Prostate gland (tissue), 2 donors: ENCODE results near the gene GNPAT.

Experiments used
- CTCF ChIP-seq, 4 experiments: fragments of 200-600 bp in 2 of 4; fragments of 450-650 bp in 2 of 4; sonication (generic) in 2 of 4; IDR thresholded peaks; 1 replicate in 3 of 4; 2 replicates in 1 of 4; pipeline ENCODE4 v1.5.1; 2016 to 2019; ENCODE audit warnings: antibody characterized with exemption in 4 of 4, mild to moderate bottlenecking in 2 of 4, moderate library complexity in 2 of 4
- POLR2A ChIP-seq: fragments of 450-650 bp; IDR thresholded peaks from one replicate; pipeline ENCODE4 v1.6.1; 2016; ENCODE audit warnings: antibody characterized with exemption, mild to moderate bottlenecking
- POLR2AphosphoS5 ChIP-seq: sonication (generic); formaldehyde crosslinking; IDR thresholded peaks from one replicate; pipeline ENCODE4 v1.6.1; 2017; ENCODE audit warnings: antibody characterized with exemption

- TF ChIP-seq CTCF (IDR thresholded peaks at IDR 0.05) (no peak), POLR2AphosphoS5 (no peak), POLR2A (no peak)
Observed at GRCh38 chr1:231194476-231194842, 46.6 kb upstream of the GNPAT start.
